ENCODE results near the gene WWP2.

WWP2 gene

GRCh38 chr16:69844441-69844840 lies 82.3 kb downstream of the WWP2 start:
- no peak for TF ChIP-seq CTCF (conservative IDR thresholded peaks at IDR 0.05; ENCODE audit: low read depth, low read length)
- H3K27me3 ChIP-seq (ENCODE audit: insufficient read depth, low read depth), result no peaks in the 10 kb centered on the region
- H3K4me2 ChIP-seq, result no peak overlapping the region
- no peaks in the 10 kb centered on the region for H3K79me2 ChIP-seq (ENCODE audit: insufficient read depth, low read depth)
- no peaks in the 10 kb centered on the region for H3K36me3 ChIP-seq (ENCODE audit: insufficient read depth)
- H3K4me1 ChIP-seq (ENCODE audit: low read depth, poor library complexity, severe bottlenecking), result no peaks in the 10 kb centered on the region
- H3K9ac ChIP-seq, result no peak overlapping the region
- no peak overlapping the region for H3K27ac ChIP-seq
- no peak overlapping the region for H2AFZ ChIP-seq (ENCODE audit: low read depth)
- no peaks in the 10 kb centered on the region for H4K20me1 ChIP-seq (ENCODE audit: insufficient read depth)
- no peak overlapping the region for H3K4me3 ChIP-seq (IDR thresholded peaks at IDR 0.05; ENCODE audit: insufficient read depth, low read depth, low read length)

GRCh38 chr16:69845181-69845580 lies 83.0 kb downstream of the WWP2 start:
- H3K4me2 ChIP-seq, result no peak overlapping the region
- H3K4me3 ChIP-seq (IDR thresholded peaks at IDR 0.05; ENCODE audit: insufficient read depth, low read depth, low read length), result no peak overlapping the region
- H3K27me3 ChIP-seq (ENCODE audit: insufficient read depth, low read depth), result no peaks in the 10 kb centered on the region
- TF ChIP-seq CTCF (conservative IDR thresholded peaks at IDR 0.05; ENCODE audit: low read depth, low read length), result no peak
- H3K9ac ChIP-seq, result no peak overlapping the region
- H3K27ac ChIP-seq, result no peak overlapping the region
- no peaks in the 10 kb centered on the region for H4K20me1 ChIP-seq (ENCODE audit: insufficient read depth)
- no peak overlapping the region for H2AFZ ChIP-seq (ENCODE audit: low read depth)
- H3K4me1 ChIP-seq (ENCODE audit: low read depth, poor library complexity, severe bottlenecking), result no peaks in the 10 kb centered on the region
- no peaks in the 10 kb centered on the region for H3K36me3 ChIP-seq (ENCODE audit: insufficient read depth)
- H3K79me2 ChIP-seq (ENCODE audit: insufficient read depth, low read depth), result no peaks in the 10 kb centered on the region

GRCh38 chr16:69847643-69848042 lies 85.5 kb downstream of the WWP2 start:
- H3K4me2 ChIP-seq, result no peak overlapping the region
- H3K9ac ChIP-seq, result no peak overlapping the region
- H4K20me1 ChIP-seq (ENCODE audit: insufficient read depth), result no peaks in the 10 kb centered on the region
- no peaks in the 10 kb centered on the region for H3K4me1 ChIP-seq (ENCODE audit: low read depth, poor library complexity, severe bottlenecking)
- no peak overlapping the region for H3K4me3 ChIP-seq (IDR thresholded peaks at IDR 0.05; ENCODE audit: insufficient read depth, low read depth, low read length)
- no peak overlapping the region for H3K27ac ChIP-seq
- H3K27me3 ChIP-seq (ENCODE audit: insufficient read depth, low read depth), result no peaks in the 10 kb centered on the region
- no peaks in the 10 kb centered on the region for H3K36me3 ChIP-seq (ENCODE audit: insufficient read depth)
- H2AFZ ChIP-seq (ENCODE audit: low read depth), result no peak overlapping the region
- no peak for TF ChIP-seq CTCF (conservative IDR thresholded peaks at IDR 0.05; ENCODE audit: low read depth, low read length)
- no peaks in the 10 kb centered on the region for H3K79me2 ChIP-seq (ENCODE audit: insufficient read depth, low read depth)

- Histone ChIP-seq H3K4me2 (no peak overlapping the region), H2AFZ (ENCODE audit: low read depth) (no peak overlapping the region), H3K4me1 (ENCODE audit: low read depth, poor library complexity, severe bottlenecking) (no peaks in the 10 kb centered on the region), H3K36me3 (ENCODE audit: insufficient read depth) (no peaks in the 10 kb centered on the region), H3K27me3 (ENCODE audit: insufficient read depth, low read depth) (no peaks in the 10 kb centered on the region), H3K79me2 (ENCODE audit: insufficient read depth, low read depth) (no peaks in the 10 kb centered on the region), H3K4me3 (IDR thresholded peaks at IDR 0.05; ENCODE audit: insufficient read depth, low read depth, low read length) (no peak overlapping the region), H4K20me1 (ENCODE audit: insufficient read depth) (no peaks in the 10 kb centered on the region), H3K27ac (no peak overlapping the region), H3K9ac (no peak overlapping the region)
- no peak for TF ChIP-seq CTCF (conservative IDR thresholded peaks at IDR 0.05; ENCODE audit: low read depth, low read length)
These were observed 86.8 kb downstream of the WWP2 start for GRCh38 chr16:69848637-69849545.
